HG03378 (cell line): ENCODE measurements around the gene PI4KA.
A peak's percentile ranks its signal among the peaks of the same experiment; 100 is the strongest.
"Not testable (repeated sequence)": the region's sequence is repeated elsewhere in the genome, so short reads cannot be mapped to it uniquely, and the experiment has no call there.

ENCODE experiments used
- ATAC-seq: cut with Tn5 transposase; IDR thresholded peaks from one replicate; pipeline ENCODE4 v1.9.1; 2021; ENCODE audit warnings: mild to moderate bottlenecking, moderate library complexity; ENCODE audit not compliant: unreplicated experiment

The PI4KA gene

GRCh38 chr22:20732431-20732830 lies 126.2 kb downstream of the PI4KA start:
- ATAC-seq: not testable (repeated sequence)

GRCh38 chr22:20729194-20729593 lies 129.4 kb downstream of the PI4KA start:
- no peak for ATAC-seq

DNA sequence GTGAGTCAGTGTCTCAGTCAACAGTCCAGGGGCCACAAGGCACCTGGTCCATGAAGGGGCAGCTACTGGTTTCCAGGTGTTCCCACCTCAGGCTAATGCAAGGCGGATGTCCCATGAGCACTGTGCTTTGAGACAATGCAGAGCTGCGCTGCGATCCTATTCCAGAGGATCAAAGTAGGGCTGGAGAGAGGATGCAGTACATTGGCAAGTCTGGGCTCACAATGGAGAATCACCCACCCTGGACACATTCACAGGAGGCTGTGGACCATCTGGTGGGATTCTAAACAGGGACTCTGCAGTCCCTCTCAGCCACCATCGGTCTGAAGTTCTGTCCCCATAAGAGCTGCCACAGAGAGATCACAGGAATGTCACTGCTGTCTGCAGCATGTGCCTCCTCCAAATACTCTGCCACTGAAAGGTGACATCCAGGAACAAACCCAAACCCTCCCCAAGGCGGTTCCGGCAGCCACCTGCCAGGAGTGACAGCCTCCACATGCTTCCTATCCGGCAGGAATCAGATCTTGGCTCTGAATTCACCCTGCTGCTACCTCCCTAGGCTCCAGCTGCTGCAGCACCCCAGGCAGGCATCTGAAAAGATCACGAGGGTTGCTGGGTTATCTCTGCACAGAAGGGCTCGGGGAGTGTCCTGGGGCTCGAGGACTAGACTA lies 130.0 kb downstream of the PI4KA start:
- no peak for ATAC-seq

DNA sequence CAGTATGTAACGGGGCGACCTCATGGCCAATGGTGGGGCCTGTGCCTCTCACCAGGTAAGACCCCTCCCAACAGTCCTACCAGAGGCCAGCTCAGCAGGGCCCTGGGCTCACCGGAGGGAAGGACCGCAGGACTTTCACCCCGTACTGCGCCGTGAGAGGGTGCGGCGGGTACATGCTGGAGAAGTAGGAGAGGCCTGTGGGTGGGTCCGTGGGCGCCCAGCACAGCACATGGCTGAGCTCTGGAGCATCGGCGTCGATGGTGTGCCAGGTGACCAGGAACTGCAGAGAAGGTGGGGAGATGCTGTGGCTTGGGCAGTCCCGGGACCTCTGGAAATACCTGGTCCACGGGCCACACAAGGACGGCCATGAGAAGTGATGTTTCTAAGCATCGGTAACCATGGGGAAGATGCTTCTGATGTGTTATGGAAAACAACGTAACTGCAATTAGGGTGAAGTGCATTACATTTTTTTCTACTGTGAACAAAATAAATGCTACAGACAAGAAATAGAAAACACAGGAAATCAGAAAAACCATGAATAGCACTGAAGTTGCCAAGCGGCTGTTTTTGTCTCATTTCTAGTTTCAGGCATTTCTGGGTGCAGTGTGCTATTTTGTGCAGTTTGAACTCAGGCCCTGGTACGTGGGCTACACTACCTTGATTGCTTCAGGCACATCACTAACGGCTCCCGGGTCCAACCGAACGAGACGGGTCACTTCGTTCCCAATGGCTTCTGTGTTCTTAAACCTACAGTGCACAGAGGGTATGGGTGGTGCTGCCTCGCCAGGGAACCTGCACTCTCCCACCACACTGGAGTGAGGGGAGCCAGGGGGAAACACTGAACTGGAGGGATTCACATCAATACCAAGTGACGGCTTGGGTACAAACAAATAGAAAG lies 131.2 kb downstream of the PI4KA start:
- no peak for ATAC-seq

GRCh38 chr22:20725987-20726558 lies 132.5 kb downstream of the PI4KA start:
- ATAC-seq: no peak

- no peak for ATAC-seq
Measured at GRCh38 chr22:20724676-20725454, 133.7 kb downstream of the PI4KA start.

DNA sequence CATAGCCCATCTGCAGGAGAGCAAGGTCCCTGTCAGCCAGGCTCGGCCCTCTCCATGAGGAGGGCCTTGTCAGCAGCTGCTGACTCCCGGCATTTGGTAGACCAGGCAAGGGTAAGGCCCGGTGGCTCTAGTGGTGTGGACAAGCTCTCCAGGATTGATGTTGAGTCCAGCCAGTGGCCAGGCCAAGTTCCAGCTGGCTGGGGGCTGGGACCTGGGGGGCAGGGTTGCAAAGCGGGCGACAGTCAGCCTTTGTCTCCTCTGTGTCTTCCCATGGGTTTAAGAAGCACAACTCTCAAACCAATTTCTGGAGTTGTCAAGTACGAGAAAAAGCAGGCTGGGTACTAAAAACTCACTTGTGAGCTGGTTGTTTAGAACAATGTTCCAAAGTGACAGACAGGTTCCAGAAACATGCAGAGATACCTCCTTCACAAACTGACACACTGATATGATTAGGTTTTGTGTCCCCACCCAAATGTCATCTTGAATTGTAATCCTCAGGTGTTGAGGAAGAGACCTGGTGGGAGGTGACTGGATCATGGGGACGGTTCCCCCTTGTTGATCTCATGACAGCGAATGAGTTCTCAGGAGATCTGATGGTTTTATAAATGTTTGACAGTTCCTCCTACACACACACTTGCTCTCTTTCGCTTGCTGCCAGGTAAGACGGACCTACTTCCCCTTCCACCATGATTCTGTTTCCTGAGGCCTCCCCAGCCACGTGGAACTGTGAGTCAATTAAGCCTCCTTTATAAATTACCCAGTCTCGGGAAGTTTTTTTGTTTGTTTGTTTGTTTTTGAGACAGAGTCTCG lies 137.0 kb downstream of the PI4KA start:
- ATAC-seq: no peak

- no peak for ATAC-seq
Measured at GRCh38 chr22:20720692-20721408, 137.8 kb downstream of the PI4KA start.

GRCh38 chr22:20718727-20719126 lies 139.9 kb downstream of the PI4KA start:
- not testable (repeated sequence) for ATAC-seq

- not testable (repeated sequence) for ATAC-seq
Measured at GRCh38 chr22:20717981-20718380, 140.6 kb downstream of the PI4KA start.

- ATAC-seq: not testable (repeated sequence)
Measured at GRCh38 chr22:20717213-20717866, 141.3 kb downstream of the PI4KA start.

DNA sequence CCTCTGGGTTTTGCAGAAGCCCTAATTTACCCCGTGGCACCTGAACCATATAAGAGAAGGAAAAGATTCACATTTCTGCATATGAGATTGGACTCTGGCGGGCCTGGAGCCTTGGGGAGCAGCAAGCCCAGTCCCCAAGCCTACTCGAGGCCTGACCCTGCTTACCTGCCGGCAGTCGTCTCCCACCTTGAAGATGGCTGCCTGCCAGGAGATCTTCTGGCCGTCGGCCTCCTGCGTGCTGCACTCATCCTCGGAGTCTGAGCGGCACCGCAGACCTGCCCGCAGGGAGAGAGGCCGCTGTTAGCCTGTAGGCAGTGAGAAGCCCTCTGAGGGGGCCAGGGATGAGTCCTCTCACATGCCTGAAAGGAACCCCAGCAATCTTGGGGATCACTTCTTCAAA lies 145.5 kb downstream of the PI4KA start:
- ATAC-seq: not testable (repeated sequence)

DNA sequence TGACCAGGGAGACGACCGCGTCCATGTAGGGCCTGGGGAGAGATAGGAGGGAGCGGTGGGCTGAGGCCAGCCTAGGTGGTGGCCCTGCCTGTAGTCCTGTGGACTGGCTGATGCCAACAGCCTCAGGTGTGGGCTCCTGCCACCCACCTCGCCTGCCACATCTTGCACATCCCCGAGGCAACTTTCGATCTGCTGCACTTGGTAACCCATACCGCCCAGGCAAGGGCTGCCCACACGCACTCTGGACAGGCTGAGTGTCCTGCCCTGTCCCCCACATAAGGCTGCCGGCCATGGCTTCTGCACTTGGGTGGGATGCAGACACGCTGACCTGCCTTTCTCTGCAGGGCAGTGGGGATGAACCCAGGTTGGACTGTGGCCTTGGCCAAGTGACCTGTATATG lies 148.6 kb downstream of the PI4KA start:
- not testable (repeated sequence) for ATAC-seq

GRCh38 chr22:20707549-20708118 lies 151.0 kb downstream of the PI4KA start:
- ATAC-seq: not testable (repeated sequence)

- not testable (repeated sequence) for ATAC-seq
Measured at GRCh38 chr22:20703816-20704609, 154.6 kb downstream of the PI4KA start.

DNA sequence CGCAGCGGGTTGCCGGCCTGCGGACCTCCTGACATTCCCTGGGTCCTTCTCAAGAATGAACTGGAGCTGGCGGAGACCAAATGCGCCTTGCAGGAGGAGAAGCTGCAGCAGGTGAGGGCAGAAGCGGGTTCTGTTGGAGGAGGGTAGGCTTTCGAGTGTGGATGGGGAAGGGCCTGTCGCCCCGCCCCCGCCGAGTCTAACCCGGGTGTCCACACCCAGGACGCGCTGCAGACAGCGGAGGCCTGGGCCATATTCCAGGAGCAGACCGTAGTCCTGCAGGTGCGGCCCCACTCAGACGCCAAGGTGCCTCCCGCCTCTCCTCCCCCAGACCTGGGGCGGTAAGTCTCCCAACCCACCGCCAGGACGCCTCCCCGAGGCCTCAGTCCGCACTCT lies 155.2 kb downstream of the PI4KA start:
- peak; percentile 27 for ATAC-seq

DNA sequence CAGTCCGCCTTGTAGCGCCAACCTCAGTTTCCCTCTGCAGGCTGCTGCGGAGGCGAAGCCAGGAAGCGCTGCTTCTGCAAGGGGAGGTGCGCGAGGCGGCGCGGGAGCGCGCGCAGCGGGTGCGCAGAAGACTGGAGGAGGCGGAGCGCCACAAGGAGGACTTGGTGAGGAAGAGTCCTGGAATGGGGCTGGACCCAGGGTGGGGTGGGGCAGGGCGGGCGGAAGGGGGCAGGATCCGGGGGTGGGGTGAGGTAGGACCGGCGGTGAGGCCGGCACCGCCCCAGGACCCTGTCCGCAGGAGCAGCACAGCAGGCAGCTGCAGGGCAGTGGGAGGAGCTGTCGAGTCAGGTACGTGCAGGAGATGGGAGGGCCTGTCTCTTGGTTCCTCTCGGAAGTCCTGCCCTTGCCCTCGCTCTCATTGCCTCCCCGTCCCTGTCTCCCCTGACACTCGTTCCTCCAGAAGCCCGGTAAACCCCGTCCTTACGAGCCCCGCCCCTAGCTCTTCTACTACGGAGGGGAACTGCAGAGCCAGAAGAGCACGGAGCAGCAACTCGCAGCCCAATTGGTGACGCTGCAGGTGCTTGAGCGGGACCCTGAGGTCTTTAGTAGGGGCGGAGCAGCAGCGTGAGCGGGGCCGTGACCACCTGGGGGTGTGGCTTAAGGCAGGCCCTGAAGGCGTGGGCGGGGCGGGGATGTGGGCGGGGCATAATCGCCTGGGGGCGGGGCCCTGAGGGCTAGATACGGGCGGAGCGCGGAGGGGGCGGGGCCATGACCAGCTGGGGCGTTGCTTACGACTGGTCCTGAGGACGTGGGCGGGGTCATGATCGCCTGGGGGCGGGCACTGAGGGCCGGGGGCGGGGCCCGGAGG lies 155.8 kb downstream of the PI4KA start:
- ATAC-seq: peak; percentile 69
